Mucosa of rectum (tissue), 2 donors: ENCODE results near the gene TEX2.

Source experiments
- H3K27ac ChIP-seq, 2 donors: one replicate each; pipeline ENCODE4 v1.7.0; 2013; ENCODE audit warnings: inconsistent platforms in 2 of 2, low read depth in 2 of 2, low read length in 2 of 2
- H3K27me3 ChIP-seq, 2 donors: one replicate each; pipeline ENCODE4 v1.7.0; 2013; ENCODE audit warnings: low read length in 2 of 2; ENCODE audit not compliant: control insufficient read depth in 2 of 2, insufficient read depth in 2 of 2
- H3K36me3 ChIP-seq, 2 donors: one replicate each; pipeline ENCODE4 v1.7.0; 2013; ENCODE audit warnings: low read length in 2 of 2; ENCODE audit not compliant: control insufficient read depth in 2 of 2, insufficient read depth in 2 of 2
- H3K4me1 ChIP-seq, 2 donors: one replicate each; pipeline ENCODE4 v1.7.0; 2013; ENCODE audit warnings: low read length in 2 of 2, mild to moderate bottlenecking in 1 of 2; ENCODE audit not compliant: control insufficient read depth in 2 of 2, insufficient read depth in 2 of 2
- H3K4me3 ChIP-seq, 2 donors: one replicate each; pipeline ENCODE4 v1.7.0; 2013; ENCODE audit warnings: low read length in 2 of 2
- H3K9ac ChIP-seq, 2 donors: one replicate each; pipeline ENCODE4 v1.7.0; 2013; ENCODE audit warnings: low read length in 2 of 2, low read depth in 1 of 2, mild to moderate bottlenecking in 1 of 2
- H3K9me3 ChIP-seq, 2 donors: one replicate each; pipeline ENCODE4 v1.7.0; 2013; ENCODE audit warnings: low read length in 2 of 2; ENCODE audit not compliant: control insufficient read depth in 2 of 2
- donor health status: healthy.
- donor health status: Normal muscosa, but diverticular disease.

TEX2 gene

DNA sequence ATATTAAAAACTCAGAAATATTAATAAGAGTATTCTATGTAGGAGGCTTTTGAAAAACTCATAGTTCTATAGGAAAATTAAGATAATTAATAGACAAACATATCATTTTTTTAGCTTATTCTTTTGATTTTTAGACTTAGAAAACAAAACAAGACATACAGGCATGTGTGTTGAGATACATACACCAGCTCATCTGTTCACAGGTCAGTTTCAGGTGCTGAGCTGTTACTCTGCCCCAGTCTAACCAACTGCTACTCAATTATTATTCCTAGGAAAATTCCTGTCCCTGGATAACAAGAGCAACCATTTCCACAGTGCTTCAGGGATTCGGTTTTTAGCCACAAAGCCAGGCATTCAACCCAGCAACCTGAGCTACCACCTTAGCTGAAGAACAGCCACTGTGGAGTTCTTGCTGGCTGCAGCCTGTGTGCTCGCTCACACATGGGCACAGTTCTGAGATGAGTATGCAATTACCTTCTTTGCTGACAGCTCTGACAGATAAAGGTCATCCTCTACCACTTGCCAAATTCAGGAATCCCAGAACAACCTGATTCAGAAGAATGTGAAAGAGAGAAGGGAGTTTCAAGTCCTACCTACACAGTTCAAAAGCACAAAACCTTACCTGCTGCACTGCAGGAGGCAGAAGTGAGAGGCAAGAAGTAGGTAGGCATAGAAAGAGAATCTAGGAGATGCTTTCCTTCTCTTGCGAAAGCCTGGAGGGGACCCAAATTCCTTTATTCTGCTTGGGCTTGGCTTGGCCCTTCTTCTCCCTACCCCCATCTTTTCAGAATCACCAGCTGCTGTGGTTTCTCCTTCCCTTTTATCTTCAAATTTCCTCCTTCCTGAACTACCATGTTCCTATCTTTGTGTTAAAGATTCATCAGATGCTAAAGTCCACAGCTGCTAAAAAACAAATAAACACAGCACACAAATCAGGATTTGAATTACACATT, 62.7 kb downstream of the TEX2 start:
- Histone ChIP-seq H3K4me3 (peak overlapping the region in 1 of 2 donors; percentile 21), H3K27ac (no peak overlapping the region), H3K27me3 (no peaks in the 10 kb centered on the region), H3K4me1 (peaks cover 0 to 11% of the 10 kb centered on the region in 2 donors), H3K36me3 (no peaks in the 10 kb centered on the region), H3K9ac (no peak overlapping the region), H3K9me3 (no peaks in the 10 kb centered on the region)

DNA sequence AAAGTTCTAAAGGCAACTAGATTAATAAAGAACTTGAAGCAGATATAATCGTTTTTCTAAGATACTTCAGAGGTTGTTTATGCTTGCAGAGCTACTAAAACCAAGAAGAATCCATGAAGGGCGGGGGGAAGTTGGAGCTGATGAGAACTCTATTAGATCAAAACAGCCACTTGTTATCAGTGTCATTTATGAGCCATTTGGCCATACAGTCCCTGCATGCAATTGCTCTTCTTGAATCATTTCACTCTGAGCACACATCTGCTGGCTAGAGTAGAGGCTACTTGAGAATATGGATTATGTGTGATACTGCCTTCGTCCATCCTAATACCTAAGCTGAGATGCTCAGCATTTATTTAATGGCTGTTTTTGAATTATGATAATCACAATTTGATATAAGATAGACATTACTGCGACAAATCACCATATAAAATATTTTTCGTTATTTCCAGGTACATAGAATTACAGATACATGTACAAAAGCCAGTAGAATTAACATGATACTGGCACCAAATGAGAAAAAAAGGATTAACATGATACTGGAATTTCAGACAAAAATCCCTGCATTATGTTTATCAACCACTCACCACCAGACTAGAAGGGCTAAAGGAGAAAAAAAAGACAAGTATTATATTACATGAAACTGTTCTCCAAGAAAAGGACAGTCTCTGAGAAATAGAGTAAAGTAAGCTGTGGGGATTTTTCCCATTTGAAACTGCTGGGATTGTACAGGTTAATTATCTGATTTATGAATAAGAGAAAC, 64.5 kb downstream of the TEX2 start:
- no peak overlapping the region for H3K4me3 ChIP-seq
- H3K4me1 ChIP-seq: peaks cover 0 to 9% of the 10 kb centered on the region in 2 donors
- no peaks in the 10 kb centered on the region for H3K27me3 ChIP-seq
- H3K27ac ChIP-seq: no peak overlapping the region
- no peaks in the 10 kb centered on the region for H3K36me3 ChIP-seq
- no peaks in the 10 kb centered on the region for H3K9me3 ChIP-seq
- no peak overlapping the region for H3K9ac ChIP-seq

DNA sequence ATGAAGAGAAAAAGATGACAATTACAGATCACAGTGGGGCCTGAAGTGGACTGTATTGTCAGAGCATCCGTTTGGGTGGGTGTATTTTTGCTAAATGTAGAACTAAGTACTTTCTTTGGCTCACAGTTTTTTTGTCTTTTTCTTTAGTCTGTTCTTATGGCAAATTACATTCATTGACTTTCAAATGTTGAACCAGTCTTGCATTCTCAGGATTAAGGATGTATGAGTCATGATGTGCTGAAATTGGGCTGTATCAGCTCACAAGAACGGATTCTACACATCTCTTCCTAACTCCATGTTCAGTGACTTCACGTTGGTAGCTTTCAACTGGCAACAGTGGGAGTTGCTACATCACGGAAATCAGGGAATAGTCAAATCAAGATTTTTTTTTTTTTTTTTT, 66.5 kb downstream of the TEX2 start:
- no peak overlapping the region for H3K27ac ChIP-seq

DNA sequence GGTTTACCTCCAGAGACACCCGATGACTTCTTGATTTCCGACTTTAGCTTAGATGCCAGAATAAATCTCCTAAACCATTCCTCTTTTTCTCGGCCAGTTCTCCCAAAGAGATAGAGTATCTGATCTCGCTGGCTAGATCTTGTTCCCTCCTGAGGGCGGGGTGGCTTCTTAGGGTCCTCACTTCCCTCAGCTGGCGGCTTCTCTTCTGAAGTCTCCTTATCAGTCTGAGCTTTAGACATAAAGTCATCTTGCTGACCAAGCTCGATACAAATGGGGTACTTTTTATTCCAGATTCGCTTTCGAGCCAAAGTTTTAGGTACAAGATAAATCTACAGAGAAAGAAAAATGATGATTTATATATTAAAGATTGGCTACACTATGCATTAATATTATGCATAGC, 69.5 kb downstream of the TEX2 start:
- no peak overlapping the region for H3K9ac ChIP-seq
- no peak overlapping the region for H3K27ac ChIP-seq
- no peak overlapping the region for H3K4me3 ChIP-seq
- no peaks in the 10 kb centered on the region for H3K9me3 ChIP-seq
- H3K27me3 ChIP-seq: no peaks in the 10 kb centered on the region
- peaks cover 10% of the 10 kb centered on the region in 2 donors for H3K36me3 ChIP-seq
- H3K4me1 ChIP-seq: no peaks in the 10 kb centered on the region

More for the DNA sequence above, 66.5 kb downstream of the TEX2 start:
- H3K36me3 ChIP-seq: peaks cover 10% of the 10 kb centered on the region in 2 donors
- no peak overlapping the region for H3K9ac ChIP-seq
- no peaks in the 10 kb centered on the region for H3K9me3 ChIP-seq
- peaks cover 0 to 9% of the 10 kb centered on the region in 2 donors for H3K4me1 ChIP-seq
- H3K27me3 ChIP-seq: no peaks in the 10 kb centered on the region
- no peak overlapping the region for H3K4me3 ChIP-seq

DNA sequence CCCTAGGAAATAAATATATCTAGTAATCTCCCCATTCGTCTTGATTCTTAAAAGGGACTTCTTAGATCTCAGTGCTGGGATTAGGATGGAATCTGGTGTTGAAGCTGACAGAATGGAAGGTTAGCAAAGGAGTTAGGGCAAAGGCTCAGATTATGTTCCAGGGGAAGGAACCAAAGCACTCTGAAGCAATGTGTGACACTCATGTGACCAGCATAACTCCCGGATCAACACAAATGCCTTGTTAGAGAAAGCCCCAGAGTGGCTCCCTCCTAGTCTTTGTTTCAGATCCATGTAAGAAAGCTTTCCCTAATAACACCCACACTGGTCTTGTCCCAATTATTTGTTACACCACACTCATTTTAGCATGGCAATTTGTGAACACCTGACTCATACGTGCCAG, 70.5 kb downstream of the TEX2 start:
- Histone ChIP-seq H3K36me3 (peaks cover 10% of the 10 kb centered on the region in 2 donors), H3K4me1 (no peaks in the 10 kb centered on the region), H3K4me3 (no peak overlapping the region), H3K27ac (no peak overlapping the region), H3K27me3 (no peaks in the 10 kb centered on the region), H3K9ac (no peak overlapping the region), H3K9me3 (no peaks in the 10 kb centered on the region)

DNA sequence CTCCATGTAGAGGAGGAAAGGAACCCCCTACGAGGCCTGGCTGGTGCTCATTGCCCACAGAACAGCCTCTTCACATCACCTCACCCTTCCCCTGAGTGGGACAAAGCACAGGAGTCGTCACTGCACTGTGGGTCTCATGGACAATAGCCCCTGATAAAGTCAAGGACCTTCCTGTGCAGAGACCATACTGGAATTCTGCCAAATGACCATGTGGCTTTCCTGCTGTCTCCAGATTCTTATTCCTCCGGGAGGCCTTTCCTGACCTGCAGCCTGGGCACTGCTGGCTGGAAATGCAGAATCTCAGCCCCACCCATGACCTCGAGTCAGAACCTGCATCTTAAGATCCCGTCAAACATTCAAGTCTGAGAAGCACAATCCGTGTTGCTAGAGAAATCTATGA, 72.6 kb downstream of the TEX2 start:
- Histone ChIP-seq H3K9me3 (no peaks in the 10 kb centered on the region), H3K27me3 (no peaks in the 10 kb centered on the region), H3K9ac (no peak overlapping the region), H3K4me1 (no peaks in the 10 kb centered on the region), H3K27ac (no peak overlapping the region), H3K4me3 (no peak overlapping the region), H3K36me3 (peaks cover 14 to 19% of the 10 kb centered on the region in 2 donors)

DNA sequence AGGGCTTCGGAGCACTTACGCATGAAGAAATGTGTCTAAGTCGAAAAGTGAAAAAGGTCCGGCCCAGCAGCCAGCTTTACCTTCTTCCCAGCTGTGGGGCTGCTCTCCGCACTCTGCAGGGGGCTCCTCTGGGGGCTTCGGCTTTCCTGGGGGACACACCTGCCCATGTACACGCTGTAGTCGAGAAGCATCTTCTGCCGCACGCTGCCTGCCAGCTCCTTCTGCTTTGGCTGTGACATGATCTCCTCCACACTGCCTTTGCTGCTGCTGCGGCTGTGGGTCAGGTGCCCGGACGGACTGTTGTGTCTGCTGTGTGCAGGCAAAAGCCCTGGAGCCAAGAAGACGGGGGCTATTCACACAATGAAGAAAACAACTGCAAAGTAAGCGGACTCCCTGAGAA, 75.0 kb downstream of the TEX2 start:
- H3K9ac ChIP-seq: no peak overlapping the region
- no peak overlapping the region for H3K27ac ChIP-seq
- H3K36me3 ChIP-seq: peaks cover 11 to 19% of the 10 kb centered on the region in 2 donors

DNA sequence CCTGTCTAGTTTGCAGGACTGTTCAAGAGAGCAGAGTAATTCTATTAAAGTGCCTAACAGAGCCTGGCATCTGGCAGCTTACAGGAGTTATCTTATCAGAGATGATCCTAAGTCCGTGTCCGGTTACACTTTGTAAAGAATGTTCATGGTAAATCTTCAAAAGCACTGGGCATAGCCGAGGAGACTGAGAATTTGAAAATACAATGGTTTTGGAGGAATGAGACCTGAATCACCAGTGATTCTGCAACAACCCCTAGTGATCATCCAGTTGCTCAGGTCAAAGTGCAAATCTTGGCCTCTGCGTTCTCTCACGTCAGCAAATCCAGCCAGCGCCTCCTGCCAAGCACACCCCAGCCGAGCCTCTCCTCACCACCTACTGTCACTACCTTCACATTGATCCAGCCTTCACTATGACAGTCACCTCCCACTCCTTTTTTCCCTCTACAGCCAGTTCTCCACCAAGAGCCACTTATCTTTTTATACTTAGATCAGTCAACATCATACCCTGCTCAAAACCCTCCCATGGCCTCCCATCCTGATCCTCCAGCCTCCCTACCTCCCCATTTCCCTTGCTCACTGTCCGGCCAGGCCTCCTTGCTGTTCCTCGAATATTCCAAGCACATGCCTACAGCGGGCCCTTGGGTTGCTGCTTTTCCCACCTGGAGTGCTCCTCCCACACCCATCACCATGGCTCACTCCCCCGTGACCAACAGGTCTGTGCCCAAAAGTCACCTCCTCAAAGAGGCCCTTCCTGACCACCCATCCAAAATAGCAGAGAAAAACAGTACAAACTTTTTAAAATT, 75.8 kb downstream of the TEX2 start:
- Histone ChIP-seq H3K4me3 (no peak overlapping the region), H3K27me3 (no peaks in the 10 kb centered on the region), H3K9ac (no peak overlapping the region), H3K4me1 (no peaks in the 10 kb centered on the region), H3K9me3 (no peaks in the 10 kb centered on the region), H3K36me3 (peaks cover 7 to 12% of the 10 kb centered on the region in 2 donors), H3K27ac (no peak overlapping the region)

More for the DNA sequence above, 75.0 kb downstream of the TEX2 start:
- Histone ChIP-seq H3K4me3 (no peak overlapping the region), H3K9me3 (no peaks in the 10 kb centered on the region), H3K27me3 (no peaks in the 10 kb centered on the region), H3K4me1 (no peaks in the 10 kb centered on the region)

DNA sequence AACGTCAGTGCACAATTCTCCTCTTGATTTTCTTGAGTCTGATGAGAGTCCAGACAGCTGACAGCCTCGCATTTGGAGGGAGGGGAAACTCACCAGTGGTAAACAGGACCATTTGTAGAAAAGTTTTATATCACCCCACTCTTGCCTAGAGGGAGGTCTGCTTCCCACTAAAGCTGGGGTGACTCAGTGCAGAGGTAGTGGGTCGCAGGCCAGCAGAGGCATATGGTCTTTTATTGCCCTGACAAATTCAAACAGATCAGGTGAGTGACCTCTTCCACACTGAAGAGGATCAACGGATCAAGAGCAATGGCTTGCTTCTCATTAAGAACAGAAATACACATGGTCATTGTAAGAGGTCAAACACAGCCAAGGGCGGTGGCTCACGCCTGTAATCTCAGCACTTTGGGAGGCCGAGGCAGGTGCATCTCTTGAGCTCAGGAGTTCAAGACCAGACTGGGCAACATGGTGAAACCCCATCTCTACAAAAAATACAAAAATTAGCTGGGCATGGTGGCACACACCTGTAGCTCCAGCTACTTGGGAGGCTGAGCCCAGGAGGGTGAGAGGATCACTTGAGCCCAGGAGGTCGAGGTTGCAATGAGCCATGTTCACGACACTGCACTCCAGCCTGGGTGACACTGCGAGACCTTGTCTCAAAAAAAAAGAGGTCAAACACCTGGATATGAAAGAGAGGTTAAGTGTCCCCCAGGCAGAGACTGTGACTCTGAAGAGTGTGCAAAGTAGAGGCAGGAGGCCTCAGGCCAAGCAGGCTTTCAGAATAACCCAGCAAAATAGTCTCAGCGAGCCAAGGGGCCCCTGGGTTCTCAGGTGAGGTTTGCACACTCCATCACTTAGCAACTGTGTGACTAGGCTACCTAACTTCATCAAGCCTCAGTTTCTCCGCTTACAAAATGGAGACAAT, 76.6 kb downstream of the TEX2 start:
- H3K27ac ChIP-seq: no peak overlapping the region
- H3K9ac ChIP-seq: no peak overlapping the region
- H3K9me3 ChIP-seq: no peaks in the 10 kb centered on the region
- peaks cover 5 to 9% of the 10 kb centered on the region in 2 donors for H3K36me3 ChIP-seq
- no peak overlapping the region for H3K4me3 ChIP-seq
- no peaks in the 10 kb centered on the region for H3K27me3 ChIP-seq
- no peaks in the 10 kb centered on the region for H3K4me1 ChIP-seq
